Stimulated activated CD8-positive, alpha-beta memory T cell treated with anti-CD3 and anti-CD28 coated beads, Interleukin-4, amount 100 ng/mL, for 4 hours (primary cell): ENCODE results near the gene TFDP1.
"Not testable (repeated sequence)": the region's sequence is repeated elsewhere in the genome, so short reads cannot be mapped to it uniquely, and the experiment has no call there.

Experiments
- DNase-seq, 2 donors: peaks; one replicate each; pipeline ENCODE4 v3.0.0-alpha.2; 2020; ENCODE audit warnings: low read depth in 2 of 2, low spot score in 1 of 2

Gene TFDP1

GRCh38 chr13:113548778-113549621, 35.6 kb upstream of the TFDP1 start:
- no peak for DNase-seq

- no peak for DNase-seq
Measured at GRCh38 chr13:113550453-113550852, 34.1 kb upstream of the TFDP1 start.

GRCh38 chr13:113551081-113552000, 33.2 kb upstream of the TFDP1 start:
- no peak for DNase-seq

- DNase-seq, result no peak
Measured at GRCh38 chr13:113552079-113552478, 32.5 kb upstream of the TFDP1 start.

- no peak for DNase-seq
Measured at GRCh38 chr13:113552786-113553434, 31.6 kb upstream of the TFDP1 start.

GRCh38 chr13:113553511-113554332, 30.8 kb upstream of the TFDP1 start:
- no peak for DNase-seq

- DNase-seq, result no peak
Measured at GRCh38 chr13:113554333-113554700, 30.2 kb upstream of the TFDP1 start.

GRCh38 chr13:113555141-113555540, 29.4 kb upstream of the TFDP1 start:
- no peak for DNase-seq

- no peak for DNase-seq
Measured at GRCh38 chr13:113557013-113557412, 27.5 kb upstream of the TFDP1 start.

- no peak for DNase-seq
Measured at GRCh38 chr13:113558461-113558860, 26.1 kb upstream of the TFDP1 start.

- DNase-seq, result no peak
Measured at GRCh38 chr13:113559061-113559460, 25.5 kb upstream of the TFDP1 start.

GRCh38 chr13:113559901-113560644, 24.5 kb upstream of the TFDP1 start:
- DNase-seq, result no peak

GRCh38 chr13:113560645-113561416, 23.7 kb upstream of the TFDP1 start:
- DNase-seq, result no peak

- no peak for DNase-seq
Measured at GRCh38 chr13:113561417-113562084, 23.0 kb upstream of the TFDP1 start.

GRCh38 chr13:113562085-113562749, 22.3 kb upstream of the TFDP1 start:
- peak; percentile 4 to 7 for DNase-seq

- DNase-seq, result no peak
Measured at GRCh38 chr13:113562844-113563243, 21.7 kb upstream of the TFDP1 start.

GRCh38 chr13:113563511-113563910, 21.0 kb upstream of the TFDP1 start:
- DNase-seq, result not testable (repeated sequence)

GRCh38 chr13:113564331-113565023, 20.1 kb upstream of the TFDP1 start:
- no peak for DNase-seq
